ENCODE data around the gene PPP1R14B. TPM values are rescaled to one million over a fixed set of nuclear protein-coding genes. Genes with fewer than 3 reads are reported as not detected.
A peak's percentile ranks its signal among the peaks of the same experiment; 100 is the strongest.

PPP1R14B gene
- total and polyA plus RNA-seq, 4 donors: 24.2 to 57.6 (median 38.3) TPM

DNA sequence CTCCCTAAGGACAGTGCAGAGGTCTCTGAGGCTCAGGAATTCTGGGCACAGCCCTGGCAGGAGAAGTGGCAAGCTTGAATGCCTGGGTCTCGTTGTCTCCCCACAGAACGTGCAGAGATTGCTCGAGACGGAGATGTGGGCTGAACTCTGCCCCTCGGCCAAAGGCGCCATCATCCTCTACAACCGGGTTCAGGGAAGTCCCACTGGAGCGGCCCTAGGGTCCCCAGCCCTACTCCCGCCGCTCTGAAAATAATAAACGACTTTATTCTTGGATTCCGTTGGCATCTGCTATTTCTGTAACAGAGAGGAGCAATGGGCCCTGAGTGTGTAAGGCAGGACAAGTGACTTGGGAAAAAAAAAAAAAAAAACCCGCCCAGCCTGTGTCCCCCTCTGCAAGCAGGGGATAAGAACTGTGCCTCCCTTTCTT lies 17.0 kb downstream of the PPP1R14B start:
- H3K27ac ChIP-seq (ENCODE audit: low read depth in 1 of 2, low read length in 2 of 2): peak overlapping the region; percentile 88 to 92
- no peak for DNase-seq (ENCODE audit: low spot score)
- H3K4me1 ChIP-seq (ENCODE audit: control insufficient read depth in 4 of 4, insufficient read depth in 4 of 4, low read length in 3 of 4): peaks cover 17 to 53% (median 33%) of the 10 kb centered on the region in 4 donors
- H3K36me3 ChIP-seq (ENCODE audit: control insufficient read depth in 4 of 4, insufficient read depth in 3 of 4, low read depth in 1 of 4, low read length in 3 of 4): no peaks in the 10 kb centered on the region
- H3K4me3 ChIP-seq (ENCODE audit: low read depth in 1 of 3, low read length in 3 of 3): peak overlapping the region; percentile 67 to 79 (median 79)
- TF ChIP-seq, protein P1, sequence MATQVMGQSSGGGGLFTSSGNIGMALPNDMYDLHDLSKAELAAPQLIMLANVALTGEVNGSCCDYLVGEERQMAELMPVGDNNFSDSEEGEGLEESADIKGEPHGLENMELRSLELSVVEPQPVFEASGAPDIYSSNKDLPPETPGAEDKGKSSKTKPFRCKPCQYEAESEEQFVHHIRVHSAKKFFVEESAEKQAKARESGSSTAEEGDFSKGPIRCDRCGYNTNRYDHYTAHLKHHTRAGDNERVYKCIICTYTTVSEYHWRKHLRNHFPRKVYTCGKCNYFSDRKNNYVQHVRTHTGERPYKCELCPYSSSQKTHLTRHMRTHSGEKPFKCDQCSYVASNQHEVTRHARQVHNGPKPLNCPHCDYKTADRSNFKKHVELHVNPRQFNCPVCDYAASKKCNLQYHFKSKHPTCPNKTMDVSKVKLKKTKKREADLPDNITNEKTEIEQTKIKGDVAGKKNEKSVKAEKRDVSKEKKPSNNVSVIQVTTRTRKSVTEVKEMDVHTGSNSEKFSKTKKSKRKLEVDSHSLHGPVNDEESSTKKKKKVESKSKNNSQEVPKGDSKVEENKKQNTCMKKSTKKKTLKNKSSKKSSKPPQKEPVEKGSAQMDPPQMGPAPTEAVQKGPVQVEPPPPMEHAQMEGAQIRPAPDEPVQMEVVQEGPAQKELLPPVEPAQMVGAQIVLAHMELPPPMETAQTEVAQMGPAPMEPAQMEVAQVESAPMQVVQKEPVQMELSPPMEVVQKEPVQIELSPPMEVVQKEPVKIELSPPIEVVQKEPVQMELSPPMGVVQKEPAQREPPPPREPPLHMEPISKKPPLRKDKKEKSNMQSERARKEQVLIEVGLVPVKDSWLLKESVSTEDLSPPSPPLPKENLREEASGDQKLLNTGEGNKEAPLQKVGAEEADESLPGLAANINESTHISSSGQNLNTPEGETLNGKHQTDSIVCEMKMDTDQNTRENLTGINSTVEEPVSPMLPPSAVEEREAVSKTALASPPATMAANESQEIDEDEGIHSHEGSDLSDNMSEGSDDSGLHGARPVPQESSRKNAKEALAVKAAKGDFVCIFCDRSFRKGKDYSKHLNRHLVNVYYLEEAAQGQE (IDR thresholded peaks at IDR 0.05): no peak
- 48% methylated on average over 13 of the region's 13 CpGs for WGBS
- no peaks in the 10 kb centered on the region for H3K27me3 ChIP-seq (ENCODE audit: control insufficient read depth in 4 of 4, insufficient read depth in 4 of 4, low read length in 3 of 4)
- H3K9ac ChIP-seq (ENCODE audit: low read depth in 1 of 2, low read length in 2 of 2): peak overlapping the region; percentile 27 to 80
- no peaks in the 10 kb centered on the region for H3K9me3 ChIP-seq (ENCODE audit: control insufficient read depth in 4 of 4, low read length in 3 of 4)

DNA sequence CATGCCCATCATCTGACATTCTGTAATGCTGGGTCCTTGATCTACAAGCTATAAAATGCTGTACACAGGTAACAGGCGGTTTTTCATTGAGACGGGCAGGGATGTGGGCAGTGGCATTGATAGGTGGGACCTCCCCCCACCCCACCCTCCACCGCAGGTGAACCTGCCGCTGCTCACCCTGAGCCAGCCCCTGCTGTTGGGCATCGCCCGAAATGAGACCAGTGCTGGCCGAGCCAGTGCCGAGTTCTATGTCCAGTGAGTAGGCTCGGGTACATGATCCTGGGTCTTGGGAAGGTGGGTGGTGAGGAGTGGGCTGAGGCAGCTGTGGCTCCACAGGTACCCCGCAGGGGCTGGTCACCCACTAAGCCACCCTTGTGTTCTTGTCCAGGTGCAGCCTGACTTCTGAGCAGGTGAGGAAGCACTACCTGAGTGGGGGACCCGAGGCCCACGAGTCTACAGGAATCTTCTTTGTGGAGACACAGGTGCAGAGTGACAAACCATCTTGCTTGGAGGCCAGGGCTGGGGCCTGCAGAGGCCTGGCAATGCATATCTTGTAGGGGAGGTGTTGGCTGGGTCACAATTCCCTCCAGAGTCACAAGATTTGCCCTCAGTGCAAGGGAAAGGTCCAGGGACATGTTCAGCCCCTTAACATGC lies 17.5 kb downstream of the PPP1R14B start:
- no peaks in the 10 kb centered on the region for H3K9me3 ChIP-seq (ENCODE audit: control insufficient read depth in 4 of 4, low read length in 3 of 4)
- peaks cover 0 to under 1% (median 0%) of the 10 kb centered on the region in 4 donors for H3K36me3 ChIP-seq (ENCODE audit: control insufficient read depth in 4 of 4, insufficient read depth in 3 of 4, low read depth in 1 of 4, low read length in 3 of 4)
- H3K27ac ChIP-seq (ENCODE audit: low read depth in 1 of 2, low read length in 2 of 2): peak overlapping the region in 1 of 2 donors; percentile 92
- no peaks in the 10 kb centered on the region for H3K27me3 ChIP-seq (ENCODE audit: control insufficient read depth in 4 of 4, insufficient read depth in 4 of 4, low read length in 3 of 4)
- H3K9ac ChIP-seq (ENCODE audit: low read depth in 1 of 2, low read length in 2 of 2): no peak overlapping the region
- no peak for DNase-seq (ENCODE audit: low spot score)
- H3K4me3 ChIP-seq (ENCODE audit: low read depth in 1 of 3, low read length in 3 of 3): no peak overlapping the region
- peaks cover 17 to 56% (median 34%) of the 10 kb centered on the region in 4 donors for H3K4me1 ChIP-seq (ENCODE audit: control insufficient read depth in 4 of 4, insufficient read depth in 4 of 4, low read length in 3 of 4)
- WGBS: 90% methylated on average over 12 of the region's 12 CpGs
- TF ChIP-seq RAD21 (IDR thresholded peaks at IDR 0.05): no peak
- TF ChIP-seq FOXA2 (IDR thresholded peaks at IDR 0.05): no peak
- TF ChIP-seq, protein P1 (IDR thresholded peaks at IDR 0.05): no peak
- TF ChIP-seq HNF4A (conservative IDR thresholded peaks at IDR 0.05): no peak
- TF ChIP-seq GABPA (IDR thresholded peaks at IDR 0.05 in 1 of 2, conservative IDR thresholded peaks at IDR 0.05 in 1 of 2): no peak
- TF ChIP-seq, protein P2, sequence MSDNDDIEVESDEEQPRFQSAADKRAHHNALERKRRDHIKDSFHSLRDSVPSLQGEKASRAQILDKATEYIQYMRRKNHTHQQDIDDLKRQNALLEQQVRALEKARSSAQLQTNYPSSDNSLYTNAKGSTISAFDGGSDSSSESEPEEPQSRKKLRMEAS (IDR thresholded peaks at IDR 0.05): no peak
- TF ChIP-seq TAF1 (conservative IDR thresholded peaks at IDR 0.05): no peak
- no peak for TF ChIP-seq FOXA1 (IDR thresholded peaks at IDR 0.05)
- TF ChIP-seq RXRA (IDR thresholded peaks at IDR 0.05): no peak
- TF ChIP-seq YY1 (IDR thresholded peaks at IDR 0.05): no peak
- TF ChIP-seq, protein P3, sequence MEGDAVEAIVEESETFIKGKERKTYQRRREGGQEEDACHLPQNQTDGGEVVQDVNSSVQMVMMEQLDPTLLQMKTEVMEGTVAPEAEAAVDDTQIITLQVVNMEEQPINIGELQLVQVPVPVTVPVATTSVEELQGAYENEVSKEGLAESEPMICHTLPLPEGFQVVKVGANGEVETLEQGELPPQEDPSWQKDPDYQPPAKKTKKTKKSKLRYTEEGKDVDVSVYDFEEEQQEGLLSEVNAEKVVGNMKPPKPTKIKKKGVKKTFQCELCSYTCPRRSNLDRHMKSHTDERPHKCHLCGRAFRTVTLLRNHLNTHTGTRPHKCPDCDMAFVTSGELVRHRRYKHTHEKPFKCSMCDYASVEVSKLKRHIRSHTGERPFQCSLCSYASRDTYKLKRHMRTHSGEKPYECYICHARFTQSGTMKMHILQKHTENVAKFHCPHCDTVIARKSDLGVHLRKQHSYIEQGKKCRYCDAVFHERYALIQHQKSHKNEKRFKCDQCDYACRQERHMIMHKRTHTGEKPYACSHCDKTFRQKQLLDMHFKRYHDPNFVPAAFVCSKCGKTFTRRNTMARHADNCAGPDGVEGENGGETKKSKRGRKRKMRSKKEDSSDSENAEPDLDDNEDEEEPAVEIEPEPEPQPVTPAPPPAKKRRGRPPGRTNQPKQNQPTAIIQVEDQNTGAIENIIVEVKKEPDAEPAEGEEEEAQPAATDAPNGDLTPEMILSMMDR (IDR thresholded peaks at IDR 0.05; ENCODE audit: low read depth, low read length, missing input control): no peak
- no peak for TF ChIP-seq SP1 (IDR thresholded peaks at IDR 0.05)
